IMR-90 (cell line): ENCODE measurements around the gene CNOT6. TPM values are rescaled to one million over a fixed set of nuclear protein-coding genes. Genes with fewer than 3 reads are reported as not detected.

ENCODE experiments used
- ATAC-seq: fragments of 200-7000 bp; cut with Tn5 transposase; 2 replicates; pipeline ENCODE4 v1.9.1; 2020; ENCODE audit warnings: low read depth, mild to moderate bottlenecking, moderate library complexity
- BruUV-seq: library from RNA; stranded (reverse); fragments of 400-500 nt; replicated peaks from 2 replicates; lab custom pipeline; 2021; lab: Mats Ljungman, UMichigan
- CTCF ChIA-PET: fragments of 300-600 bp; formaldehyde crosslinking; extraction: SDS; loops from one replicate; lab custom pipeline; 2021; ENCODE audit warnings: antibody characterized with exemption; lab: Yijun Ruan, JAX
- POLR2A ChIA-PET: fragments of 300-600 bp; sonication (Branson Sonifier 250); formaldehyde crosslinking; loops from one replicate; lab custom pipeline; 2022; ENCODE audit warnings: antibody characterized with exemption; ENCODE audit not compliant: unreplicated experiment; lab: Charles Lee
- DNase-seq: peaks from one replicate; pipeline ENCODE4 v3.0.0; 2013
- H2AFZ ChIP-seq: replicated peaks from 2 replicates; pipeline ENCODE3; 2013; ENCODE audit warnings: low read length, mild to moderate bottlenecking; ENCODE audit not compliant: poor library complexity
- H2AK5ac ChIP-seq: 2 replicates; pipeline ENCODE4 v1.6.1; 2013; ENCODE audit warnings: low read depth, low read length, inconsistent platforms
- H2AK9ac ChIP-seq: replicated peaks from 2 replicates; pipeline ENCODE3; 2013; ENCODE audit warnings: mild to moderate bottlenecking, low read depth, low read length, moderate library complexity; ENCODE audit not compliant: poor library complexity
- H2BK120ac ChIP-seq: 2 replicates; pipeline ENCODE4 v1.6.1; 2013; ENCODE audit warnings: low read depth, low read length, inconsistent platforms
- H2BK15ac ChIP-seq: 3 replicates; pipeline ENCODE4 v1.6.1; 2013; ENCODE audit warnings: low read depth, low read length, inconsistent platforms
- H2BK20ac ChIP-seq: 2 replicates; pipeline ENCODE4 v1.6.1; 2013; ENCODE audit warnings: low read depth, mild to moderate bottlenecking, inconsistent platforms, low read length, moderate library complexity
- H2BK5ac ChIP-seq: 2 replicates; pipeline ENCODE4 v1.6.1; 2013; ENCODE audit warnings: mild to moderate bottlenecking, low read depth, low read length, inconsistent platforms; ENCODE audit not compliant: poor library complexity, severe bottlenecking
- H3K14ac ChIP-seq: replicated peaks from 2 replicates; pipeline ENCODE4 v1.6.1; 2013; ENCODE audit warnings: low read depth, low read length, inconsistent platforms
- H3K18ac ChIP-seq: 2 replicates; pipeline ENCODE4 v1.6.1; 2013; ENCODE audit warnings: low read depth, low read length, control low read depth
- H3K23ac ChIP-seq: 2 replicates; pipeline ENCODE4 v1.6.1; 2013; ENCODE audit warnings: low read depth, low read length, inconsistent platforms
- H3K27ac ChIP-seq: 2 replicates; pipeline ENCODE4 v1.5.1; 2013; ENCODE audit warnings: mild to moderate bottlenecking, control low read depth, low read length; ENCODE audit not compliant: insufficient read depth
- H3K27me3 ChIP-seq: 2 replicates; pipeline ENCODE4 v1.6.1; 2013; ENCODE audit warnings: low read length; ENCODE audit not compliant: control insufficient read depth, insufficient read depth
- H3K36me3 ChIP-seq: 2 replicates; pipeline ENCODE4 v1.6.1; 2013; ENCODE audit warnings: low read length, mixed read lengths; ENCODE audit not compliant: control insufficient read depth, insufficient read depth
- H3K4ac ChIP-seq: 2 replicates; pipeline ENCODE4 v1.6.1; 2013; ENCODE audit warnings: low read depth, low read length, inconsistent platforms
- H3K4me1 ChIP-seq: 2 replicates; pipeline ENCODE4 v1.6.1; 2013; ENCODE audit warnings: low read length, mixed read lengths; ENCODE audit not compliant: control insufficient read depth, insufficient read depth
- H3K4me2 ChIP-seq: 2 replicates; pipeline ENCODE4 v1.6.1; 2013; ENCODE audit warnings: low read depth, mild to moderate bottlenecking, control low read depth, low read length, moderate library complexity
- H3K4me3 ChIP-seq: 2 replicates; pipeline ENCODE4 v1.5.1; 2013; ENCODE audit warnings: low read depth, mild to moderate bottlenecking, control low read depth, low read length, moderate library complexity; ENCODE audit not compliant: insufficient read depth
- H3K56ac ChIP-seq: 2 replicates; pipeline ENCODE4 v1.6.1; 2013; ENCODE audit warnings: low read length, inconsistent platforms; ENCODE audit not compliant: insufficient read depth; ENCODE audit errors: extremely low read depth
- H3K79me1 ChIP-seq, 2 experiments: 2 replicates each; pipeline ENCODE4 v1.6.1; 2013; ENCODE audit warnings: low read length in 2 of 2, inconsistent platforms in 1 of 2, low read depth in 1 of 2
- H3K9ac ChIP-seq: 2 replicates; pipeline ENCODE4 v1.6.1; 2013; ENCODE audit warnings: low read depth, low read length, control low read depth
- H3K9me1 ChIP-seq: 2 replicates; pipeline ENCODE4 v1.6.1; 2013; ENCODE audit warnings: low read length, inconsistent platforms; ENCODE audit not compliant: insufficient read depth
- H3K9me3 ChIP-seq: 2 replicates; pipeline ENCODE4 v1.6.1; 2013; ENCODE audit warnings: low read length; ENCODE audit not compliant: control insufficient read depth, insufficient read depth
- H4K20me1 ChIP-seq: 2 replicates; pipeline ENCODE4 v1.6.1; 2013; ENCODE audit warnings: low read length, inconsistent platforms; ENCODE audit not compliant: insufficient read depth
- H4K5ac ChIP-seq: 2 replicates; pipeline ENCODE4 v1.6.1; 2013; ENCODE audit warnings: mild to moderate bottlenecking, low read depth, low read length, control low read depth
- H4K8ac ChIP-seq, 2 experiments: 2 replicates each; pipeline ENCODE4 v1.6.1; 2013; ENCODE audit warnings: low read depth in 2 of 2, low read length in 2 of 2, control low read depth in 1 of 2, inconsistent platforms in 1 of 2
- H4K91ac ChIP-seq: 2 replicates; pipeline ENCODE4 v1.6.1; 2013; ENCODE audit warnings: low read depth, low read length, inconsistent platforms; ENCODE audit not compliant: insufficient read depth
- BHLHE40 ChIP-seq: fragments of 150-350 bp; IDR thresholded peaks from 2 replicates; pipeline ENCODE4 v1.6.1; 2016; ENCODE audit warnings: mild to moderate bottlenecking, low read depth, low read length
- CTCF ChIP-seq: conservative IDR thresholded peaks from 2 replicates; pipeline ENCODE4 v1.5.1; 2012; ENCODE audit warnings: mild to moderate bottlenecking, low read depth, low read length, improper control_type of control experiment
- ELK1 ChIP-seq: fragments of 150-350 bp; IDR thresholded peaks from 2 replicates; pipeline ENCODE4 v1.6.1; 2016; ENCODE audit warnings: low read depth, mild to moderate bottlenecking, low read length, moderate library complexity, borderline replicate concordance
- MAFK ChIP-seq: IDR thresholded peaks from 2 replicates; pipeline ENCODE4 v1.6.1; 2012; ENCODE audit warnings: low read depth, low read length, improper control_type of control experiment
- MAZ ChIP-seq: IDR thresholded peaks from 2 replicates; pipeline ENCODE4 v1.6.1; 2012; ENCODE audit warnings: low read depth, mild to moderate bottlenecking, low read length, improper control_type of control experiment, moderate library complexity, borderline replicate concordance
- MXI1 ChIP-seq: IDR thresholded peaks from 2 replicates; pipeline ENCODE4 v1.6.1; 2012; ENCODE audit warnings: low read depth, mild to moderate bottlenecking, low read length, moderate library complexity, borderline replicate concordance
- RAD21 ChIP-seq: IDR thresholded peaks from 2 replicates; pipeline ENCODE4 v1.6.1; 2012; ENCODE audit warnings: low read length, improper control_type of control experiment
- RCOR1 ChIP-seq: IDR thresholded peaks from 2 replicates; pipeline ENCODE4 v1.6.1; 2012; ENCODE audit warnings: mild to moderate bottlenecking, low read length, improper control_type of control experiment; ENCODE audit not compliant: insufficient replicate concordance
- RFX5 ChIP-seq: IDR thresholded peaks from 2 replicates; pipeline ENCODE4 v1.8.0; 2012; ENCODE audit warnings: low read depth, mild to moderate bottlenecking, low read length, moderate library complexity
- USF2 ChIP-seq: fragments of 150-350 bp; IDR thresholded peaks from 2 replicates; pipeline ENCODE4 v1.6.1; 2017; ENCODE audit warnings: mild to moderate bottlenecking, antibody characterized with exemption, low read length, low read depth
- WGBS, 2 experiments: methylation state at CpG; one replicate each; pipeline versions ENCODE4 v1.1.5 to v1.1.7; 2013; ENCODE audit warnings: missing lambda C conversion rate in 2 of 2; ENCODE audit not compliant: insufficient read length in 1 of 2; ENCODE audit errors: extremely low coverage in 2 of 2; 5-methylcytosine and 5-hydroxymethylcytosine counted together
- dilution Hi-C: fragments of 300-500 bp; cut with HindIII; formaldehyde crosslinking; loops from one replicate; pipeline ENCODE4 v1.14.3; 2018; ENCODE audit warnings: low sequenced_read_pairs; ENCODE audit not compliant: unreplicated experiment
- in situ Hi-C: fragments of 300-500 bp; cut with MboI; formaldehyde crosslinking; loops from 3 replicates; pipeline ENCODE4 v1.14.3; 2019; ENCODE audit warnings: low sequenced_read_pairs, inconsistent platforms, mixed read lengths
- intact Hi-C: fragments of 100-400 bp; cut with micrococcal nuclease; formaldehyde crosslinking; loops from 2 replicates; pipeline ENCODE4 v1.10.0; 2022
- polyA plus RNA-seq, 3 experiments: library from polyadenylated mRNA; depleted of rRNA; stranded (reverse); fragments of >200 nt; gene quantifications; 2 replicates each; pipeline ENCODE4 v1.2.3, GENCODE V29; 2012; ENCODE audit warnings: low replicate concordance in 1 of 3
- total RNA-seq: library from RNA; depleted of rRNA; stranded (reverse); fragments of >200 nt; gene quantifications from 2 replicates; pipeline ENCODE4 v1.2.3, GENCODE V29; 2012

Gene CNOT6
- total and polyA plus RNA-seq, 2 of the 4 experiments (the other 2 are of a cell fraction), result 9.7 to 10.8 TPM

GRCh38 chr5:180612683-180613082 is 118.5 kb downstream of the CNOT6 start (continued):
- TF ChIP-seq ELK1 (no peak), USF2 (no peak)

GRCh38 chr5:180613188-180613813 is 119.1 kb downstream of the CNOT6 start:
- Histone ChIP-seq H2BK5ac (no peak overlapping the region), H3K4ac (no peak overlapping the region), H3K79me1 (no peaks in the 10 kb centered on the region), H3K9ac (no peak overlapping the region), H4K91ac (no peak overlapping the region), H3K18ac (no peak overlapping the region), H3K4me1 (no peaks in the 10 kb centered on the region), H2AK9ac (no peak overlapping the region), H4K8ac (no peak overlapping the region), H2AFZ (no peak overlapping the region), H2BK120ac (no peak overlapping the region), H3K9me1 (no peaks in the 10 kb centered on the region), H4K20me1 (no peaks in the 10 kb centered on the region), H3K23ac (no peak overlapping the region), H3K27ac (no peak overlapping the region), H3K36me3 (no peaks in the 10 kb centered on the region), H3K14ac (no peak overlapping the region), H3K4me3 (no peak overlapping the region), H3K27me3 (peaks cover 6% of the 10 kb centered on the region; the same call in 1 of the 2 replicates), H3K9me3 (no peaks in the 10 kb centered on the region), H2BK20ac (no peak overlapping the region), H3K56ac (no peak overlapping the region), H4K5ac (no peak overlapping the region), H3K4me2 (no peak overlapping the region), H2BK15ac (no peak overlapping the region), H2AK5ac (no peak overlapping the region)
- in situ Hi-C loops (no loop called here), intact Hi-C loops (no loop called here), dilution Hi-C loops (no loop called here)
- 56% methylated on average over 7 of the region's 19 CpGs; no CpG with 5 or more reads in 1 of the 2 experiments for WGBS, 2 experiments
- ChIA-PET CTCF (no interaction called here), POLR2A (no interaction called here)
- ATAC-seq (no peak), DNase-seq (no peak)
- no TSS peak for BruUV-seq
- TF ChIP-seq RFX5 (no peak), RCOR1 (no peak), MAFK (no peak), MXI1 (no peak), ELK1 (no peak), RAD21 (no peak), MAZ (no peak), BHLHE40 (no peak), CTCF (no peak)
